NT2/D1 (cell line): Measurements from ENCODE around the gene IPO8.

Experiments used
- SUZ12 ChIP-seq: IDR thresholded peaks from 2 replicates; pipeline ENCODE4 v1.6.1; 2011; ENCODE audit not compliant: insufficient read length, insufficient read depth; ENCODE audit errors: extremely low read depth
- YY1 ChIP-seq: IDR thresholded peaks from 2 replicates; pipeline ENCODE4 v1.6.1; 2011; ENCODE audit not compliant: insufficient read length, insufficient read depth
- ZNF274 ChIP-seq: IDR thresholded peaks from 2 replicates; pipeline ENCODE4 v1.6.1; 2011; ENCODE audit warnings: mild to moderate bottlenecking, low read depth, low read length

- TF ChIP-seq ZNF274, result no peak
- TF ChIP-seq YY1, result no peak
- no peak for TF ChIP-seq SUZ12
Observed at GRCh38 chr12:30613119-30613830, 82.4 kb downstream of the IPO8 start.
